ENCODE measurements around the gene GLIS1. TPM values are rescaled to one million over a fixed set of nuclear protein-coding genes. Genes with fewer than 3 reads are reported as not detected.

The GLIS1 gene
- total RNA-seq, 4 donors from 2014 or later = 0.16 to 0.27 TPM; not detected in 2

GRCh38 chr1:53697721-53698383, 41.1 kb downstream of the GLIS1 start:
- no peaks in the 10 kb centered on the region for H3K9me3 ChIP-seq
- H3K27me3 ChIP-seq = peaks cover 16% of the 10 kb centered on the region
- H3K4me3 ChIP-seq = no peak overlapping the region
- WGBS, 2 donors (ENCODE audit: low coverage in 1 of 2) = 20 to 42% methylated on average over 4 to 10 of the region's 14 CpGs
- peak overlapping the region in 1 of 4 donors; percentile 10 for H3K27ac ChIP-seq
- ATAC-seq = peak; percentile 65
- TF ChIP-seq POLR2AphosphoS5 (IDR thresholded peaks at IDR 0.05) (peak; percentile 29), EP300 (IDR thresholded peaks at IDR 0.05) (no peak)
- no peaks in the 10 kb centered on the region for H3K4me1 ChIP-seq
- no peaks in the 10 kb centered on the region for H3K36me3 ChIP-seq

GRCh38 chr1:53696990-53697389, 42.0 kb downstream of the GLIS1 start:
- Histone ChIP-seq H3K4me1 (no peaks in the 10 kb centered on the region), H3K9me3 (no peaks in the 10 kb centered on the region), H3K27me3 (peaks cover 23% of the 10 kb centered on the region), H3K4me3 (no peak overlapping the region), H3K36me3 (no peaks in the 10 kb centered on the region), H3K27ac (no peak overlapping the region)
- no peak for TF ChIP-seq EP300 (IDR thresholded peaks at IDR 0.05)
- no peak for TF ChIP-seq POLR2AphosphoS5 (IDR thresholded peaks at IDR 0.05)
- TF ChIP-seq POLR2A (IDR thresholded peaks at IDR 0.05) = no peak
- no peak for TF ChIP-seq CTCF (IDR thresholded peaks at IDR 0.05)
- WGBS, 2 donors (ENCODE audit: low coverage in 1 of 2) = 90 to 100% methylated on average over 2 of the region's 2 CpGs
- ATAC-seq = no peak

GRCh38 chr1:53696571-53696970, 42.4 kb downstream of the GLIS1 start:
- ATAC-seq = no peak
- Histone ChIP-seq H3K27ac (no peak overlapping the region), H3K27me3 (peaks cover 23% of the 10 kb centered on the region)

GRCh38 chr1:53696051-53696450, 42.9 kb downstream of the GLIS1 start:
- WGBS, 2 donors (ENCODE audit: low coverage in 1 of 2) = 73 to 86% methylated on average over 5 of the region's 5 CpGs
- no peak for TF ChIP-seq POLR2A (IDR thresholded peaks at IDR 0.05)
- no peak for TF ChIP-seq CTCF (IDR thresholded peaks at IDR 0.05)
- TF ChIP-seq POLR2AphosphoS5 (IDR thresholded peaks at IDR 0.05) = no peak
- TF ChIP-seq EP300 (IDR thresholded peaks at IDR 0.05) = no peak
- H3K4me1 ChIP-seq = no peaks in the 10 kb centered on the region

More at GRCh38 chr1:53696571-53696970, 42.4 kb downstream of the GLIS1 start:
- H3K9me3 ChIP-seq = no peaks in the 10 kb centered on the region
- H3K4me3 ChIP-seq = no peak overlapping the region
- H3K36me3 ChIP-seq = no peaks in the 10 kb centered on the region
- no peak for TF ChIP-seq CTCF (IDR thresholded peaks at IDR 0.05)
- no peak for TF ChIP-seq POLR2A (IDR thresholded peaks at IDR 0.05)
- TF ChIP-seq POLR2AphosphoS5 (IDR thresholded peaks at IDR 0.05) = no peak
- TF ChIP-seq EP300 (IDR thresholded peaks at IDR 0.05) = no peak
- 85 to 100% methylated on average over 3 to 11 of the region's 11 CpGs for WGBS, 2 donors (ENCODE audit: low coverage in 1 of 2)
- H3K4me1 ChIP-seq = no peaks in the 10 kb centered on the region

GRCh38 chr1:53695116-53695515, 43.8 kb downstream of the GLIS1 start:
- Histone ChIP-seq H3K27ac (no peak overlapping the region), H3K4me1 (no peaks in the 10 kb centered on the region), H3K36me3 (no peaks in the 10 kb centered on the region), H3K9me3 (no peaks in the 10 kb centered on the region), H3K27me3 (peaks cover 26% of the 10 kb centered on the region), H3K4me3 (no peak overlapping the region)
- TF ChIP-seq POLR2A (IDR thresholded peaks at IDR 0.05) (no peak), EP300 (IDR thresholded peaks at IDR 0.05) (no peak), CTCF (IDR thresholded peaks at IDR 0.05) (no peak), POLR2AphosphoS5 (IDR thresholded peaks at IDR 0.05) (no peak)
- 80% methylated on average over 6 of the region's 8 CpGs; no CpG with 5 or more reads in 1 of the 2 donors for WGBS, 2 donors (ENCODE audit: low coverage in 1 of 2)
- no peak for ATAC-seq

More at GRCh38 chr1:53696051-53696450, 42.9 kb downstream of the GLIS1 start:
- no peak for ATAC-seq
- Histone ChIP-seq H3K27me3 (peaks cover 23% of the 10 kb centered on the region), H3K36me3 (no peaks in the 10 kb centered on the region), H3K4me3 (no peak overlapping the region), H3K27ac (no peak overlapping the region), H3K9me3 (no peaks in the 10 kb centered on the region)
